ENCODE measurements around the gene RGS16.

The RGS16 gene

DNA sequence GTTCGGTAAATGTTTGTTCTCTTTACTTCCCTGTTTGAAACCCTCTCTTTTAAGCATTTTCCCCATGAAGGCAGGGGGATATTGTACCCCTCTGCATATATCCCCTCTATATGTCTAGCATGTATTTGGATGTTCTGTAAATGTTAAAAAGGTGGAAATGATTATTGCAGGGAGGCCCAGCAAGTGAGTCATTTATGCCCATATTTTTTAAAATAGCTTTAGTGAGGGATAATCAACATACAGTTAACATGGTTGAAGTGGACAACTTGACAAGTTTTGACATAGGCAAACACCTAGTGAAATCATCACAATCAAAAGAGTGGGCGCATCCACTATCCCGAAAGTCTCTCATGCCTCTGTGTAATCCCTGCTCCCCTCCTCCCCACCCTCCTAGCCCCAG lies 20.8 kb upstream of the RGS16 start:
- H3K36me3 ChIP-seq (replicated peaks) = no peaks in the 10 kb centered on the region
- H3K9me3 ChIP-seq = no peaks in the 10 kb centered on the region; the same call in 1 of the 2 replicates
- DNase-seq (ENCODE audit: low spot score in 2 of 2) = no peak
- no peak overlapping the region for H3K4me3 ChIP-seq
- H3K27me3 ChIP-seq (ENCODE audit: low read depth) = no peaks in the 10 kb centered on the region
- no peaks in the 10 kb centered on the region for H3K4me1 ChIP-seq
- in situ Hi-C loops (cut with MboI; ENCODE audit: low sequenced_read_pairs) = no loop called here

DNA sequence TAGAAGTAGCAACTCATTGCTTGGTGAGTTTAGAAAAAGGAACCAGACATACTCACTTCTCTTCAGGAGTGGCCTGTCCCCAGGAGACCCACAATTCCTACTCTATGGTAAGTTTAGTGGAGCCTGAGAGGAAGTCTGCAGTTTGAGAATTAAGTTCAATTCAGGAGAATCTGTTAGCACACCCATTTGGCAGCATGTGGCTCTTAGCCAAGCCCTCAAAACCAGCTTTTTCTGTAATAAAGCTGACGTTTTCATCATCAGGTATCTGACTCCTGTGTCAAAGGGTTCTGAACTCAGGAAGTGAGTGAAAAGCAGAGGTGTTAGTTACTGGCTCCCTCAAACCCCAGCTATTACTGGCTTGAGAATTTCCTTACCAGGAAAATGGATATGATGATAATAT lies 20.4 kb upstream of the RGS16 start:
- no peak overlapping the region for H3K4me3 ChIP-seq
- in situ Hi-C loops (cut with MboI; ENCODE audit: low sequenced_read_pairs) = no loop called here
- H3K27me3 ChIP-seq (ENCODE audit: low read depth) = no peaks in the 10 kb centered on the region
- no peaks in the 10 kb centered on the region for H3K4me1 ChIP-seq
- H3K36me3 ChIP-seq (replicated peaks) = no peaks in the 10 kb centered on the region
- no peak for DNase-seq (ENCODE audit: low spot score in 2 of 2)
- H3K9me3 ChIP-seq = no peaks in the 10 kb centered on the region; the same call in 1 of the 2 replicates

DNA sequence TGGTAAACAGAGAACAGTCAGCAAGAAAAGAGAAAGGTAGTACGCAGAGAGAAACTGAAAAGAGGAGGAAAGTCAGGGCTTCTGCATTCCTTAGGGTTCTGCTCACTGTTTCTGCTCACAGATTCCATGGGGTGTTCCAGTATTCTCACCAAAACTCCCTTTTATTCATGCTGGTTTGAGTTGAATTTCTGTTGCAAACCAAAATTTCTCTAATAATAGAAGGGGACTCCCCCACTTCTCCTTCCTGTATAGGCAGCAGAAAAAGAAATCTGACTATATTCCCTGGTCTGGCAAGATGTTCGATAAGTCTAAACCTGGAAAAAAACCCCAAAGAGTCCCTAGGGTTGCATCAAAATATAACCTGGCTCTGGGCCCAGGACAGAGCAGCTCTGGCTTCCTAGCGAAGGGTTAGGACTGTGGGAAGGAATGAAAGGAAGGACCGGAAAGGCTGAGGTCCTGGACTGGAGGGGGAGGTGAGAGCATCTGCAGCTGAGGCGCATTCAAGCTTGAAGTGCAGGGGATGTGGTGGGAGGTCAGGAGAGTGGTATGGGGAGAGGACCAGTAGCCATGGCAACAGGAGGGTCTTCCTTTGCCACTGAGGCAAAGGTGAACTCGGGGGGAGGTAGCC lies 18.8 kb upstream of the RGS16 start:
- Histone ChIP-seq H3K4me1 (no peaks in the 10 kb centered on the region), H3K36me3 (replicated peaks) (no peaks in the 10 kb centered on the region), H3K4me3 (no peak overlapping the region), H3K9me3 (no peaks in the 10 kb centered on the region; the same call in 1 of the 2 replicates), H3K27me3 (ENCODE audit: low read depth) (no peaks in the 10 kb centered on the region)
- in situ Hi-C loops (cut with MboI; ENCODE audit: low sequenced_read_pairs) = no loop called here
- no peak for DNase-seq (ENCODE audit: low spot score in 2 of 2)

DNA sequence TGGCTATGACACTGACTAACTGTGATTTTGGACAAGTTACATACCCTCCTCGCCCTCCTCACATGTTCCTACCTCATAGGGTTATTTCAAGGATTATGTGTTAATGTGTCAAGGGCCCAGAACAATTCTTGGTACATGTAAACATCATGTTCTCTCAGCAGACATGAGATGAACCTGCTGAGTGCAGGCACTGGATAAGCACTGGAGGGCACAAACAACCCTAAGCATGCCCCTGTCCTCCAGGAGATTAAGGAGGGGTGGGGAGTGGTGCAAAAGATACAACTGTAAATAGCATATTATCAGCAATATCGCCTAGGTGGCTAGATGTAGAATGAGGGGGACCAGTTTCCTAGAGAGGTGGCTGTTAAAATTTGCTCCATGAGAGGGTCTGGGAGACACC lies 17.7 kb upstream of the RGS16 start:
- in situ Hi-C loops (cut with MboI; ENCODE audit: low sequenced_read_pairs) = no loop called here
- H3K36me3 ChIP-seq (replicated peaks) = no peaks in the 10 kb centered on the region
- H3K4me3 ChIP-seq = no peak overlapping the region
- no peaks in the 10 kb centered on the region for H3K27me3 ChIP-seq (ENCODE audit: low read depth)
- DNase-seq (ENCODE audit: low spot score in 2 of 2) = no peak
- no peaks in the 10 kb centered on the region; the same call in 1 of the 2 replicates for H3K9me3 ChIP-seq
- peaks cover 6% of the 10 kb centered on the region; the same call in 1 of the 2 replicates for H3K4me1 ChIP-seq

DNA sequence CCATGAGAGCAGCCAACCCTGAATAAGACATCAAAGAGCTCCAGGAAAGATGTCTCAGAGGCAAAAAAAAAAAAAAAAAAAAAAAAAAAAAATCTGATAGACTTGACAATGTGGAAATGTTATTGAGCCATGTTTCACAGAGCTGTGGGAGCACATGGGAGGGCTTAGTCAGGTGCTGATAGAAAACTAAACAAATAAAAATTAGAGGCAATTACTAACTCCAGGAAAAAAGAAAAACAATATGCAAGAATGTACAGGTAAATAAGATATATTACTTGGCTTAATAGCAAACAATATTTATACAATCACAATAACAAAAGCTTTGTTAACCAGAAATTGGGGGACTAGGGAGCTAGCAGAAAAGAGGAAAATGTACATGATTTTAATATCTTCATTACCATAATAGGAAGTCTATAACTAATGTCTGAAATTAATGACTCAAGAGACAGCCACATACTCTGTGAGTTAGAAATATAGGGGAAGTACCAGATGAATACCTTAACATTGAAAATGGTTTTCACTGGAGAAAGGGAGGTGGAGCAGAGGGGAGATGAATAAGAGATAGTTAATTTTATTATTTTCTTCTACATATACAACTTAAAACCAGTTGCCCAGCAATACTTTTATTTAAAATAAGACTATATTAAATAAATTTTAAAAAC lies 16.9 kb upstream of the RGS16 start:
- Histone ChIP-seq H3K36me3 (replicated peaks) (no peaks in the 10 kb centered on the region), H3K9me3 (no peaks in the 10 kb centered on the region; the same call in 1 of the 2 replicates), H3K27me3 (ENCODE audit: low read depth) (no peaks in the 10 kb centered on the region), H3K4me3 (no peak overlapping the region), H3K4me1 (peaks cover 15% of the 10 kb centered on the region)
- DNase-seq (ENCODE audit: low spot score in 2 of 2) = no peak
- in situ Hi-C loops (cut with MboI; ENCODE audit: low sequenced_read_pairs) = no loop called here

DNA sequence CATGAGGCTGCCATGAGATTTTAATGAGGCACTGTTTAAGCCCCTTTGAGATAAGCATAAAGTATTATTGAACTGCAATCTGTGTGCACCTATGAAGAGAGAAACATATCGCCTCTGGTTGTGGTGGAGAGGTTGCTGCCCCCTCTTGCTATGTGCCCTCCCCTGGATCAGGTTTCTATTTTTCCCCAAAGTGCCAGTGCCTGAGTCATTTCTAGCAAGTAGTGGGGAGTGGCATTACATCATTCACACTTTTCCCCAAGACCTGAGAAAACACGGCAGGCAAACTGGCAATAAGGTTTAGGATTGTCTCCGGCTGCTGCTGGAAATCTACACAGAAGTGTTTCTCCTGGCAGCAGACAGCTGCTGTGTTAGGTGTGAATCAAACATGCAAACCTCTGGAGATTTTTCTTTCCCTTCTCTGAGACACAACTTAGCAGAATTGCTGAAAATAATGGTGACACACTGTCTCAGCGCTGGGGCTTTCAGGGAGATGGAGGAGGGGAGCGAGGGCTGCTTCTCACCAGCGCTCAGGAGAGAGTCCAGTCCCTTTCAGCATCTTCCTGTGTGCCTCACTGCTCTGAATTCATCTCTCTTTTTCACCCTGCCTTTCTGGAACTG lies 13.7 kb upstream of the RGS16 start:
- Histone ChIP-seq H3K36me3 (replicated peaks) (no peaks in the 10 kb centered on the region), H3K9me3 (no peaks in the 10 kb centered on the region; the same call in 1 of the 2 replicates), H3K27me3 (ENCODE audit: low read depth) (no peaks in the 10 kb centered on the region), H3K4me1 (peaks cover 33% of the 10 kb centered on the region), H3K4me3 (no peak overlapping the region)
- no peak for DNase-seq (ENCODE audit: low spot score in 2 of 2)
- in situ Hi-C loops (cut with MboI; ENCODE audit: low sequenced_read_pairs) = no loop called here

DNA sequence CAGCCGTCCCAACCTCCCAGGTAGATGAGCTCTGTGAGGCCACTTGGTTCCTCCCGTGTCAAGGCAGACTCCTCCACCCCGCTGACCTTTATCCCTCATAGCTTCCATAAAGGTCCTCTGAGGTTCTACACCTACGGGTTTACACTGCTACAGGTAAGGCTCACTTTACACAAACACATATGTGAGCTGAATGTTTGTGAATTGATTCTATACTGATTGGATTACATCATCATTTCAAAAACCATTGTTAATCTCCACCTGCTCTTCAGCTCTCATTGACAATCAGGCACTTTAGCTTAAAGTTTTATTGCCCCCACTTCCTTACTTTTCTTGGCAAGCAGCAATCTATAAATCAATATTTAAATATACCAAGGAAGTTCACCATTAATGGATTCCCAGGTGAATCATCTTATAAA lies 12.8 kb upstream of the RGS16 start:
- DNase-seq (ENCODE audit: low spot score in 2 of 2) = no peak
- Histone ChIP-seq H3K9me3 (no peaks in the 10 kb centered on the region; the same call in 1 of the 2 replicates), H3K27me3 (ENCODE audit: low read depth) (no peaks in the 10 kb centered on the region), H3K36me3 (replicated peaks) (no peaks in the 10 kb centered on the region), H3K4me1 (peaks cover 33% of the 10 kb centered on the region), H3K4me3 (no peak overlapping the region)
- in situ Hi-C loops (cut with MboI; ENCODE audit: low sequenced_read_pairs) = no loop called here

DNA sequence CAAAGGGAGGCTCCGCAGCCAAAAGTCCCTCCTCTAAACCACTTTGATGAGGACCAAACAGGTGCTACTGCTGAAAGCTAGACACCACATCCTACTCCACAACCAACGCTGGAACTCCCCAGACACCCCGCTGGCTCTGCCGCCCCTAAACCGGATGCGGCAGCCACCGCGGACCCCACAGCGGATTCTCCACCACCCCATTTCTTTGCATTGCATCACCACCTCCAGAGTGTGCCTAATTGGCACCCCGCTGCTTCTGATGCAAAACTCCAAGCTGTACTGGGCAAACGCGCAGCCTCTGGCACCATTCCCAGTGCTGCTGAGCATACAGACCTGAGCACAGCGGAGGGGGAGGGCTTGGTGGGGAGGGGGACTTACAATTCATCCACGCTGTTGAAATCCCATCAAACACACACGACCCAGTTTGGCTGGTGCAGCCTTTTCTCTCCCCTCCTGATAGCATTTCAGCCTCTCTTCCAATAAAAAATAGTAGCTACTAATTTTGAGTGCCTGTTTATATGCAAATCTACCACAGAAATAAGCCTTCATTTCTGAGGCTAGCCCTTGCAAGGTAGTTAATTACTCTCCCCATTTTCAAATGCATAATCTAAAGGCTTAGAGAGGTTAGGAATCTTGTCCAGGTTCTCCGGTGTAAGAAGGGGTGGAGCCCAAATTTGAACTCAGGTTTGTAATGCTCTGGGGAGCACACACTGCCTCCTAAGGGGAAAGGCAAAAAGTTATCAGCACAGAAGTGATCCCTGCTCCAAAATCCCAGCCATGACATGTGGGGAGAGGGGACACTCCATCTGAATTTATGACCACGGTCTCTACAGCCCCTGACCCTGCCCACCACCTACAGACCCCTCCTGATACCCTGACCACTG lies 12.2 kb upstream of the RGS16 start:
- peak in 1 of 2 experiments; percentile 76 for DNase-seq (ENCODE audit: low spot score in 2 of 2)
- Histone ChIP-seq H3K36me3 (replicated peaks) (no peaks in the 10 kb centered on the region), H3K4me3 (no peak overlapping the region), H3K4me1 (peaks cover 33% of the 10 kb centered on the region), H3K27me3 (ENCODE audit: low read depth) (no peaks in the 10 kb centered on the region), H3K9me3 (no peaks in the 10 kb centered on the region; the same call in 1 of the 2 replicates)
- in situ Hi-C loops (cut with MboI; ENCODE audit: low sequenced_read_pairs) = no loop called here

DNA sequence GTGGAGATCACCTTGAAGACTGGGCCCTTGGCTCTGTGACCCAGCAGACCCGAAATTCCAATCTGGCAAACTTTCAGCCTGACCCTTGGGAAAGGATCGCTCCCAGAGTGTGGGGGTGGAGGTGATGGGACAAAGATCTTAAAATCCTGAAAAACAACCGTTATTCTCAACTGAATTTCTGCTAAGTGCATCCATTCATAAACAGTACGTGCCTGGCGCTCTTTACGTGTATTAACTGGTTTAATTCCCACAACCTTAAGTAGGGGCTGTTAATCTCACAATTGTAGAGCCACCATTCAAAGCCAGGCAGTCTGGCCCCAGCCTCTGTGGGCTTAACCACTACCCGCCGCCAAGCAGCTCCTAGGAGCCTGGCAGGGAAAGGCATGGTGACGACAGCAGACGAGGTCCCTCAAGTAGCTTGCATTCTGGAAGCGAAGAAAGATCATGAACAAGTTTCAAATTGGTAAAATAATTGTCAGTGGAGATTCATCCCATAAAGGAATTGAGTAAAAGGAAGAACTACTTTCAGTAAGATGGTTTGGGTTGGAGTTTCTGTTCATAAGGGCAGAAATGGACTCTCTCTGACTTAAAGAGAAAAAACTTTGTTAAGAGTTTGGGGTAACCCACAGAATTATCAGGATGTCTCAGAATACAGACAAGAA lies 11.4 kb upstream of the RGS16 start:
- H3K36me3 ChIP-seq (replicated peaks) = no peaks in the 10 kb centered on the region

DNA sequence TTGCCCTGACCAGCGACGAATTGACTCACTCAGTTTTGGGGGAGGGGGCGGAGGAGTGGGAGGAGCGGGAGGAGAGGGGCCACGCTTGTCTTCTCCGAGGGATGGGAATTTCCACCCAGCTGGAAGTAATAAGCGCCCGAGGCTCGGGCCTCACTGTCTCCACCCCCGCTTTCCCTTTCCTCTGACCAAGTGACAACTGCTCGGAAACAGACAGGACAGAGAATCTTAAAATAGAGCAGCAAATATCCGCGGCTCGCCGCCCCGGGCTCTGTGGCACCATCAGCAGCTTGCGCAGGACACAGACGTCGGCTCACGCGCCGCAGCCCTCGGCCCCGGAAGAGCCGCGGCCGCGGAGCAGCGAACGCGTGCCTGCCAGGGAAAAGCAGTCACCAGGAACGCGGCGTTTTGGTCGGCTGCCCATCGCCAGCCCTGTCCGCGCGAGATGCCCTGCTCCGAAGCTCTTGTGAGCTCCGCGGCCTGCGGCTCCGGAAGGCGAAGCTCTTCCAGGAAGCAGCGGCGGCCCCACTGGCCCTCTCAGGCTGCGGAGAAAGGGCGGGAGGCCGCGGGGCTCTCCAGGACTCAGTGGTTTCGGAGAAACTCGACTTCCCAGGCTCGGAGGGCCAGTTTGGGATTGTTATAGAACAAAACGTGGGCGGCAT lies 10.7 kb upstream of the RGS16 start:
- in situ Hi-C loops (cut with MboI; ENCODE audit: low sequenced_read_pairs) = no loop called here
- no peaks in the 10 kb centered on the region for H3K9me3 ChIP-seq
- DNase-seq (ENCODE audit: low spot score in 2 of 2) = peak; percentile 80 to 92
- H3K36me3 ChIP-seq (replicated peaks) = no peaks in the 10 kb centered on the region
- no peaks in the 10 kb centered on the region for H3K27me3 ChIP-seq (ENCODE audit: low read depth)
- H3K4me1 ChIP-seq = peaks cover 43% of the 10 kb centered on the region
- H3K4me3 ChIP-seq = peak overlapping the region; percentile 21

More for the DNA sequence above, 11.4 kb upstream of the RGS16 start:
- DNase-seq (ENCODE audit: low spot score in 2 of 2) = peak; percentile 63 to 71
- H3K4me3 ChIP-seq = peak overlapping the region; percentile 21
- in situ Hi-C loops (cut with MboI; ENCODE audit: low sequenced_read_pairs) = no loop called here
- H3K9me3 ChIP-seq = no peaks in the 10 kb centered on the region; the same call in 1 of the 2 replicates
- H3K27me3 ChIP-seq (ENCODE audit: low read depth) = no peaks in the 10 kb centered on the region
- H3K4me1 ChIP-seq = peaks cover 38% of the 10 kb centered on the region

DNA sequence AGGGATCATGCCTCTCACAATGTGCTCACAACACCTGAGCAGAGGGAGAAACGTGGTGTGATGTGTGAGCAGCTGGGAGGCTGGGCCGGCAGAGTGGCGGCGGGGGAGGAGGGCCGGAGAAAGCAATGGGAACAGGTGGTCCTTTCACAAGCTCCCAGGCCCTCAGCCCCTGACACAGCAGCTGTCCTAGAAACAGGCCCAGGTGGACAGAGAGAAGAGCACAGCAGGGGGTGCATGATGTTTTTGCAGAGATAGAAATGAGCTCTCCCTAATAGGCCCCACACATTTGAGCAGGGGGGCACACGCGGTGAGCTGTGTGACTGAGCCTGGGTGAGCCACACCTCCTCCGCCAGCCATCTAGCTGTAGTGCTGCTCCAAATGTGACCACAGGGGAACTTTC lies 7.6 kb upstream of the RGS16 start:
- Histone ChIP-seq H3K4me1 (peaks cover 36% of the 10 kb centered on the region), H3K36me3 (replicated peaks) (no peaks in the 10 kb centered on the region), H3K9me3 (no peaks in the 10 kb centered on the region), H3K4me3 (no peak overlapping the region), H3K27me3 (ENCODE audit: low read depth) (no peaks in the 10 kb centered on the region)
- no peak for DNase-seq (ENCODE audit: low spot score in 2 of 2)
- in situ Hi-C loops (cut with MboI; ENCODE audit: low sequenced_read_pairs) = no loop called here

DNA sequence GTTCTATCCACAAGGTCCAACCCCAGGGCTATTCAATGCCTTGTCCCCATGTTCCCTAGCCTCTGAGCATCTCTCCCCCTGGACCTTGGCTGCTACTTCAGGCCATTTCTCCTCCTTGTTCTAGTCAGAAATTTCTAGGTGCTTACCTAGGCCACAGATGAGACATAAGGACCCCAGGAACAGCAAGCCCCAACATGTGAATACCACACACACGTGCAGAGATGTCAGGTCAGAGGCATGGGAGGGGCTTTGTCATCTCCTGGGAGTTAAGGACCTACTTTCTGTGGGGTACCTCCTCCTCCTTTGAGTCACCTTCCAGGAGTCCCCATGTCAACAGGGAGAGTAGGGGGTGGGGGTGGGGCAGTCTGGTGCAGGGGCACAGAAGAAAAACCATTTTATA lies 7.1 kb upstream of the RGS16 start:
- H3K9me3 ChIP-seq = no peaks in the 10 kb centered on the region
- H3K36me3 ChIP-seq (replicated peaks) = no peaks in the 10 kb centered on the region
- H3K4me1 ChIP-seq = peaks cover 31% of the 10 kb centered on the region
- no peaks in the 10 kb centered on the region for H3K27me3 ChIP-seq (ENCODE audit: low read depth)
- DNase-seq (ENCODE audit: low spot score in 2 of 2) = no peak
- in situ Hi-C loops (cut with MboI; ENCODE audit: low sequenced_read_pairs) = no loop called here
- H3K4me3 ChIP-seq = no peak overlapping the region
